ENCODE measurements around the gene SYNE4. TPM values are rescaled to one million over a fixed set of nuclear protein-coding genes. Genes with fewer than 3 reads are reported as not detected.

The SYNE4 gene
- total and polyA plus RNA-seq, 9 of the 15 experiments (the other 6 are each of a cell fraction or from before 2014, with no cell fraction given) = 0.03 to 0.65 (median 0.29) TPM

GRCh38 chr19:35966771-35967170, 41.8 kb downstream of the SYNE4 start:
- ATAC-seq = no peak
- no peaks in the 10 kb centered on the region for H3K9me1 ChIP-seq (ENCODE audit: control insufficient read depth, insufficient read depth, low read length)
- in situ Hi-C loops (cut with MboI) = no loop called here
- no peak overlapping the region for H3K4me3 ChIP-seq
- intact Hi-C loops (cut with micrococcal nuclease) = no loop called here
- POLR2A ChIA-PET = interaction anchor here (1.1 kb wide), 1 partner anchor 54 kb away, joined by 4 read pairs; no protein-coding TSS in a partner anchor
- H3K4me1 ChIP-seq (replicated peaks in 1 of 2; ENCODE audit: control insufficient read depth in 2 of 2, insufficient read depth in 2 of 2, low read length in 2 of 2) = no peaks in the 10 kb centered on the region
- no peaks in the 10 kb centered on the region for H3K36me3 ChIP-seq (ENCODE audit: control insufficient read depth, insufficient read depth, low read length)
- TF ChIP-seq ZNF512 (tag; IDR thresholded peaks at IDR 0.05) (no peak), CREBBP (IDR thresholded peaks at IDR 0.05; ENCODE audit: low read depth, low read length) (no peak), ZBTB11 (CRISPR knock-in tag; IDR thresholded peaks at IDR 0.05) (no peak), STAT6 (CRISPR knock-in tag; IDR thresholded peaks at IDR 0.05) (no peak)
- no peak for FAIRE-seq
- H3K27me3 ChIP-seq (ENCODE audit: control insufficient read depth in 2 of 2, insufficient read depth in 2 of 2, low read length in 2 of 2) = peaks cover 4 to 16% of the 10 kb centered on the region in 2 experiments; a peak in 3 of 5 replicates
- DNase-seq (ENCODE audit: extremely low read depth in 1 of 4, low spot score in 3 of 4) = no peak
- H3K9me3 ChIP-seq (replicated peaks; ENCODE audit: control insufficient read depth, insufficient read depth, low read depth, low read length) = no peaks in the 10 kb centered on the region
- H3K27ac ChIP-seq (ENCODE audit: extremely low read depth, low read depth, low read length) = no peak overlapping the region
- H3K4me2 ChIP-seq (ENCODE audit: insufficient read depth, low read length) = no peak overlapping the region
- H3K9ac ChIP-seq (ENCODE audit: insufficient read depth in 1 of 2, low read depth in 2 of 2, low read length in 2 of 2) = no peak overlapping the region; a peak in 1 of 4 replicates
- H4K20me1 ChIP-seq (replicated peaks; ENCODE audit: control insufficient read depth, insufficient read depth, low read length) = no peaks in the 10 kb centered on the region
- BruUV-seq (replicated peaks) = no TSS peak
- 13% methylated on average over 3 of the region's 3 CpGs for WGBS (ENCODE audit: insufficient coverage, low coverage, missing lambda C conversion rate)
- CTCF ChIA-PET (ENCODE audit: low intra/inter-chr PET ratio) = no interaction called here
- no peak overlapping the region for H2AFZ ChIP-seq (ENCODE audit: low read depth, low read length)
- H3K79me2 ChIP-seq (ENCODE audit: control insufficient read depth, insufficient read depth, low read length) = no peaks in the 10 kb centered on the region

Data from K562 (cell line).